ENCODE results near the gene TMEM81. TPM values are rescaled to one million over a fixed set of nuclear protein-coding genes. Genes with fewer than 3 reads are reported as not detected.

Gene TMEM81
- total and polyA plus RNA-seq, 12 donors = 1.6 to 3.8 (median 2.2) TPM

- ATAC-seq (no peak), DNase-seq (no peak)
- Histone ChIP-seq H3K9me3 (no peaks in the 10 kb centered on the region), H3K36me3 (peaks cover 0 to 58% (median 3%) of the 10 kb centered on the region in 9 donors), H3K27me3 (no peaks in the 10 kb centered on the region), H3K4me1 (peaks cover 10 to 39% (median 29%) of the 10 kb centered on the region in 9 donors), H3K27ac (no peak overlapping the region), H3K4me3 (no peak overlapping the region)
- 83 to 92% methylated on average over 2 of the region's 2 CpGs for WGBS, 2 donors
- no peak for TF ChIP-seq CTCF (IDR thresholded peaks at IDR 0.05)
- intact Hi-C loops (cut with DNase I) = no loop called here
Observed at GRCh38 chr1:205118752-205119151, 34.5 kb upstream of the TMEM81 start.

GRCh38 chr1:205111354-205111753 is 27.1 kb upstream of the TMEM81 start:
- TF ChIP-seq CTCF (IDR thresholded peaks at IDR 0.05) = no peak
- DNase-seq (no peak), ATAC-seq (no peak)
- peaks cover 0 to 7% (median 0%) of the 10 kb centered on the region in 9 donors for H3K4me1 ChIP-seq
- H3K9me3 ChIP-seq = no peaks in the 10 kb centered on the region
- intact Hi-C loops (cut with DNase I) = no loop called here
- no peak overlapping the region for H3K4me3 ChIP-seq
- H3K36me3 ChIP-seq = peaks cover 0 to 97% (median 3%) of the 10 kb centered on the region in 9 donors
- H3K27ac ChIP-seq = no peak overlapping the region
- no peaks in the 10 kb centered on the region for H3K27me3 ChIP-seq

- DNase-seq (no peak), ATAC-seq (no peak)
- Histone ChIP-seq H3K4me3 (no peak overlapping the region), H3K27ac (no peak overlapping the region), H3K36me3 (peaks cover 0 to 98% (median 11%) of the 10 kb centered on the region in 9 donors), H3K4me1 (no peaks in the 10 kb centered on the region), H3K9me3 (no peaks in the 10 kb centered on the region), H3K27me3 (no peaks in the 10 kb centered on the region)
- intact Hi-C loops (cut with DNase I) = no loop called here
- 77 to 89% methylated on average over 5 of the region's 5 CpGs for WGBS, 2 donors
- no peak for TF ChIP-seq CTCF (IDR thresholded peaks at IDR 0.05)
Observed at GRCh38 chr1:205109711-205110110, 25.5 kb upstream of the TMEM81 start.

GRCh38 chr1:205109269-205109668 is 25.0 kb upstream of the TMEM81 start:
- TF ChIP-seq CTCF (IDR thresholded peaks at IDR 0.05) = no peak
- ATAC-seq (no peak), DNase-seq (no peak)
- Histone ChIP-seq H3K36me3 (peaks cover 0 to 98% (median 16%) of the 10 kb centered on the region in 9 donors), H3K9me3 (no peaks in the 10 kb centered on the region), H3K4me3 (no peak overlapping the region), H3K4me1 (no peaks in the 10 kb centered on the region), H3K27ac (no peak overlapping the region), H3K27me3 (no peaks in the 10 kb centered on the region)
- 81 to 95% methylated on average over 1 of the region's 1 CpG for WGBS, 2 donors
- intact Hi-C loops (cut with DNase I) = no loop called here

Measured in heart right ventricle (tissue), 16 donors.